K562 (cell line): ENCODE measurements around the gene TAF12. TPM values are rescaled to one million over a fixed set of nuclear protein-coding genes. Genes with fewer than 3 reads are reported as not detected.

ENCODE experiments used
- FOXP1 ChIP-seq: sonication (generic); formaldehyde crosslinking; IDR thresholded peaks from 2 replicates; pipeline ENCODE4 v1.8.0; 2022; ENCODE audit warnings: mild to moderate bottlenecking, missing genetic modification reagents
- HDAC2 ChIP-seq: fragments of 450-650 bp; IDR thresholded peaks from 2 replicates; pipeline ENCODE4 v1.6.1; 2016; ENCODE audit warnings: mild to moderate bottlenecking
- HMG20A ChIP-seq: fragments of 450-650 bp; formaldehyde crosslinking; conservative IDR thresholded peaks from 2 replicates; pipeline ENCODE4 v1.4.0; 2020; ENCODE audit warnings: mild to moderate bottlenecking, mixed read lengths
- KDM2B ChIP-seq: fragments of 250-450 bp; sonication (Bioruptor Pico); IDR thresholded peaks from 2 replicates; pipeline ENCODE4 v1.8.0; 2021; ENCODE audit warnings: mild to moderate bottlenecking, moderate library complexity
- MCM5 ChIP-seq: fragments of 450-650 bp; IDR thresholded peaks from 2 replicates; pipeline ENCODE4 v1.6.1; 2016; ENCODE audit warnings: low read depth
- MGA ChIP-seq: fragments of 450-650 bp; IDR thresholded peaks from 2 replicates; pipeline ENCODE4 v1.6.1; 2016; ENCODE audit warnings: mild to moderate bottlenecking, moderate library complexity
- PRDM10 ChIP-seq: fragments of 450-650 bp; IDR thresholded peaks from 2 replicates; pipeline ENCODE4 v1.6.1; 2018; ENCODE audit not compliant: partially characterized antibody
- RBM14 ChIP-seq: fragments of 200-400 bp; formaldehyde crosslinking; IDR thresholded peaks from 2 replicates; pipeline ENCODE4 v1.6.1; 2018; ENCODE audit warnings: low read depth, mild to moderate bottlenecking, low read length, moderate library complexity, borderline replicate concordance; ENCODE audit not compliant: insufficient read depth
- SPI1 ChIP-seq: IDR thresholded peaks from 2 replicates; pipeline ENCODE4 v1.6.1; 2011; ENCODE audit warnings: low read depth, low read length, control low read depth, borderline replicate concordance
- ZNF133 ChIP-seq: fragments of 250-450 bp; sonication (Bioruptor Pico); IDR thresholded peaks from 2 replicates; pipeline ENCODE4 v1.4.0; 2020; ENCODE audit warnings: mild to moderate bottlenecking
- ZNF212 ChIP-seq: fragments of 450-650 bp; formaldehyde crosslinking; IDR thresholded peaks from 2 replicates; pipeline ENCODE4 v1.4.0; 2020; ENCODE audit warnings: mild to moderate bottlenecking
- polyA plus RNA-seq, 8 experiments: library from polyadenylated mRNA; depleted of rRNA in 4 of 8; stranded (reverse) in 5 of 8; unstranded in 3 of 8; fragments of >200 nt; fragmentation: Nextera tagmentation in 2 of 8; fragmentation: Illumina TruSeq in 1 of 8; extraction: Ambion mirVana in 2 of 8; extraction: Trizol in 1 of 8; gene quantifications; 2 replicates each; pipeline versions ENCODE4 v1.2.1 to v1.2.3, GENCODE V29; 2011 to 2014; ENCODE audit warnings: inconsistent platforms in 1 of 8, missing spikeins in 1 of 8
- total RNA-seq, 7 experiments: library from RNA; depleted of rRNA in 6 of 7; stranded (reverse); fragments of >200 nt in 6 of 7; fragmentation: Illumina TruSeq in 2 of 7; extraction: Trizol in 2 of 7; gene quantifications; 2 replicates each; pipeline versions ENCODE4 v1.2.1 to v1.2.3, GENCODE V29; 2011 to 2021; ENCODE audit warnings: low replicate concordance in 1 of 7

TAF12 gene
- total and polyA plus RNA-seq, 9 of the 15 experiments (the other 6 are each of a cell fraction or from before 2014, with no cell fraction given), result 31.6 to 89.0 (median 50.5) TPM

- TF ChIP-seq MGA (no peak), HDAC2 (no peak), FOXP1 (0 out of 2 replicates have a peak, but pooled peaks have one; percentile 36), HMG20A (no peak; the same call in 1 of the 2 replicates), MCM5 (no peak), KDM2B (CRISPR knock-in tag) (no peak), ZNF133 (CRISPR knock-in tag) (no peak), RBM14 (no peak), SPI1 (no peak), PRDM10 (no peak), ZNF212 (no peak)
Observed at GRCh38 chr1:28580722-28581530, 61.9 kb downstream of the TAF12 start (continued).
